ENCODE measurements around the gene HDLBP.

- TF ChIP-seq, protein P1, sequence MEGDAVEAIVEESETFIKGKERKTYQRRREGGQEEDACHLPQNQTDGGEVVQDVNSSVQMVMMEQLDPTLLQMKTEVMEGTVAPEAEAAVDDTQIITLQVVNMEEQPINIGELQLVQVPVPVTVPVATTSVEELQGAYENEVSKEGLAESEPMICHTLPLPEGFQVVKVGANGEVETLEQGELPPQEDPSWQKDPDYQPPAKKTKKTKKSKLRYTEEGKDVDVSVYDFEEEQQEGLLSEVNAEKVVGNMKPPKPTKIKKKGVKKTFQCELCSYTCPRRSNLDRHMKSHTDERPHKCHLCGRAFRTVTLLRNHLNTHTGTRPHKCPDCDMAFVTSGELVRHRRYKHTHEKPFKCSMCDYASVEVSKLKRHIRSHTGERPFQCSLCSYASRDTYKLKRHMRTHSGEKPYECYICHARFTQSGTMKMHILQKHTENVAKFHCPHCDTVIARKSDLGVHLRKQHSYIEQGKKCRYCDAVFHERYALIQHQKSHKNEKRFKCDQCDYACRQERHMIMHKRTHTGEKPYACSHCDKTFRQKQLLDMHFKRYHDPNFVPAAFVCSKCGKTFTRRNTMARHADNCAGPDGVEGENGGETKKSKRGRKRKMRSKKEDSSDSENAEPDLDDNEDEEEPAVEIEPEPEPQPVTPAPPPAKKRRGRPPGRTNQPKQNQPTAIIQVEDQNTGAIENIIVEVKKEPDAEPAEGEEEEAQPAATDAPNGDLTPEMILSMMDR (conservative IDR thresholded peaks at IDR 0.05) = no peak
- no peak for TF ChIP-seq ZFX (IDR thresholded peaks at IDR 0.05)
Observed at GRCh38 chr2:241183221-241183620, 132.3 kb downstream of the HDLBP start.

Data from C4-2B (cell line).